ACC112 (cell line): ENCODE measurements around the gene HEXA.
"Not testable (repeated sequence)": the region's sequence is repeated elsewhere in the genome, so short reads cannot be mapped to it uniquely, and the experiment has no call there.

Experiments
- H2AFZ ChIP-seq: fragments of 200-600 bp; sonication (generic); one replicate; pipeline ENCODE4 v1.6.0; 2017; ENCODE audit warnings: antibody characterized with exemption, low read length; ENCODE audit not compliant: unreplicated experiment
- H3K27ac ChIP-seq: fragments of 200-600 bp; sonication (generic); 2 replicates; pipeline ENCODE4 v1.5.1; 2014; ENCODE audit warnings: low read depth, mild to moderate bottlenecking, antibody characterized with exemption, low read length, moderate library complexity
- H3K27me3 ChIP-seq: fragments of 200-600 bp; sonication (generic); 2 replicates; pipeline ENCODE4 v1.6.1; 2014; ENCODE audit warnings: mild to moderate bottlenecking, antibody characterized with exemption, low read length, moderate library complexity, mixed read lengths; ENCODE audit not compliant: insufficient read depth
- H3K36me3 ChIP-seq: fragments of 200-600 bp; sonication (generic); 2 replicates; pipeline ENCODE4 v1.6.1; 2016; ENCODE audit warnings: mild to moderate bottlenecking, antibody characterized with exemption, low read length, moderate library complexity, mixed read lengths; ENCODE audit not compliant: insufficient read depth
- H3K4me1 ChIP-seq: fragments of 200-600 bp; sonication (generic); one replicate; pipeline ENCODE4 v1.6.1; 2016; ENCODE audit warnings: low read length, mixed read lengths; ENCODE audit not compliant: insufficient read depth, unreplicated experiment, control insufficient read depth
- H3K4me3 ChIP-seq: fragments of 200-600 bp; sonication (generic); 2 replicates; pipeline ENCODE4 v1.5.1; 2014; ENCODE audit warnings: mild to moderate bottlenecking, low read depth, low read length
- H3K79me2 ChIP-seq: fragments of 200-600 bp; sonication (generic); one replicate; pipeline ENCODE4 v1.6.0; 2016; ENCODE audit warnings: low read length; ENCODE audit not compliant: control insufficient read depth, unreplicated experiment, insufficient read depth

HEXA gene

DNA sequence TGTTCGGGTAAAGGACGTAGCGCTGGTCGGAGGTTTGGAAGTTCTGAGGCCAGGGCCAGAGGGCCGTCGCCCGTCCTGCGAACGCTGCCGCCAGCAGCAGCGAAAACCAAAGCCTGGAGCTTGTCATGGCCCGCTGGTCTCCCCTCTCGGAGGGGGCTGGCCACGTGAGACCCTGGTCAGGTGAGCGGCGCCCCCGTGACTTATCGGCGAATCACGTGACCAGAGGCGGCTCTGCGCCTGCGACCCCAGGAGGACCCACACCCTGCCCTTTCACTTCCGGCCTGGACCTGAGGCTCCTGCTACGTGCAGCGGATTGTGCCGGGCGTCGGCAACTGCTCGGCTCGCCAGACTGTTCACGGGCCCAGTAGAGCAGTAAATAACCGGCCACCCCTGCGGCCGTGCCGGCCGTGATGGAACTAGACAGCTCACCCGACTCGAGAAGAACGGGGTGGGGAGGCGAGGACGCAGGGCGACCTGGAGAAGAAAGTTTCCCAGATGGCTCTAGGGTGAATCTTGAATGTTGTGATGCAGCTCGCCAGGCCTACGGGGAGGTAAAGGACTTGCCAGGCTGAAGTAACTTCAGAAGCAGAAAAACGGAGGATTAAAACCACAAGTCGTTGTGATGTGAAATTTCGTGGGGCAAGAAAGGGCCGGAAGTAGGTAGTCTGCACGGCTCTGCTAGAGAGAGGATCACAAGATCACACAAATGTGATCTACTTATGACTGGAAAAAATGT, at the start of gene HEXA:
Gene HEXA (minus strand): TSS at position 169 of the 736 bp plus-strand sequence. CDS start 42 bp downstream, at position 127.
- Histone ChIP-seq H3K4me1 (peaks cover 9% of the 10 kb centered on the region), H3K79me2 (peaks cover 37% of the 10 kb centered on the region), H3K4me3 (peak within 1 kb of the TSS; percentile 86), H3K27ac (peak within 1 kb of the TSS; percentile 68), H3K36me3 (no peaks in the 10 kb centered on the region), H2AFZ (peak within 1 kb of the TSS; percentile 96), H3K27me3 (peaks cover 2% of the 10 kb centered on the region; the same call in 1 of the 2 replicates)

- no peak overlapping the region for H2AFZ ChIP-seq
- no peaks in the 10 kb centered on the region for H3K4me1 ChIP-seq
- peaks cover 28% of the 10 kb centered on the region for H3K27me3 ChIP-seq
- H3K79me2 ChIP-seq, result no peaks in the 10 kb centered on the region
- H3K27ac ChIP-seq, result no peak overlapping the region
- no peak overlapping the region for H3K4me3 ChIP-seq
- H3K36me3 ChIP-seq, result no peaks in the 10 kb centered on the region
These were observed 47.4 kb upstream of the HEXA start for GRCh38 chr15:72423256-72423655.

DNA sequence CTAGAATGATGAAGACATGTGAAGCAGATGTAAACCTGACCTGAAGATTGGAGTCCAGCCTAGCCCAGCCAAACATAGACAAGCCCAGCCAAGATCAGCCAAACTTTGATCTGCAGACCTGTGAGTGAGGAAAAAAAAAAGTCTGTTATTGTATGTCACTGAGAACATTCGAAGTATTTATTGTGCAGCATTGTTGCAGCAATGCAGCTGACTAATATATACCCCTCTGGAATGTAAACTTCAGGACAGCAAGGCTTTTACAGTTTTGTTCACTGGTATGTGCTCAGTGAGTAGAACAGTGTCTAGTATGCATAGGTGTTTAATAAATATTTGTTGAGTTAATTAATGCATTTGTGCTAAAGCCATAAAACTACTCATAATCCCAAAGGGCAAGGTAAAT, 45.7 kb upstream of the HEXA start:
- H3K27ac ChIP-seq, result no peak overlapping the region
- H2AFZ ChIP-seq, result no peak overlapping the region
- H3K4me3 ChIP-seq, result no peak overlapping the region
- no peaks in the 10 kb centered on the region for H3K4me1 ChIP-seq
- H3K79me2 ChIP-seq, result no peaks in the 10 kb centered on the region
- H3K36me3 ChIP-seq, result no peaks in the 10 kb centered on the region
- H3K27me3 ChIP-seq, result peaks cover 24% of the 10 kb centered on the region

DNA sequence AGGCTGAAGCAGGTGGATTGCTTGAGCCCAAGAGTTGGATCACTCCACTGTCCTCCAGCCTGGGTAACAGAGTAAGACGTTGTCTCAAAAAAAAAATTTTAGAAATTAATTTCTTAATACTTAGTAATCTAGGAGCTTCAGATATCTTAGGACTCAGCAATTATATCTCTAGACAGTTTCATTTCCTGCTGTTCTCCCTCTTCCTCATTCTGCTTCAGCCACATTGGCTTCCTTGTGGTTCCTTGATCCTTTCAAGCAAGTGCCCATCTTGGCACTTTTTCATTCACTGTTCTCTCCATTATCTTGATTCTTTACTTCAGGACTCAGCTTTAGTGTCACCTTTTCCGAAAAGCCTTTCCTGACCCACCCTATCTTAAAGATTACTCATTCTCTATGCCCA, 44.8 kb upstream of the HEXA start:
- H3K4me1 ChIP-seq, result no peaks in the 10 kb centered on the region
- no peak overlapping the region for H3K27ac ChIP-seq
- no peak overlapping the region for H3K4me3 ChIP-seq
- no peak overlapping the region for H2AFZ ChIP-seq
- no peaks in the 10 kb centered on the region for H3K36me3 ChIP-seq
- H3K27me3 ChIP-seq, result peaks cover 24% of the 10 kb centered on the region
- no peaks in the 10 kb centered on the region for H3K79me2 ChIP-seq

DNA sequence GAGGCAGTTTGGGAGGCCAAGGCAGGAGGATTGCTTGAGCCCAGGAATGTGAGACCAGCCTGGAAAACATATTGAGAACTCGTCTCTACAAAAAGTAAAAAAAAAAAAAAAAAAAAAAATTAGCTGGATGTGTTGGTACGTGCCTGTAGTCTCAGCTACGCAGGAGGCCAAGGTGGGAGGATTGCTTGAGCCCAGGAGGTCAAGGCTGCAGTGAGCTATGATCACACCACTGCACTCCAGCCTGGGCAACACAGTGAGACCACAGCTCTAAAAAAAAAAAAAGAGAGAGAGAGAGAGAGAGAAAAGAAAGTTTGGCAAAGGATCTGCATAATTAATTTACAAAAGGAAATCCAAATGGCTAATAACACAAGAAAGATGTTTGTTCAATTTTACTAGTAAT, 44.0 kb upstream of the HEXA start:
- not testable (repeated sequence) for H3K27ac ChIP-seq, H3K4me1 ChIP-seq, H3K79me2 ChIP-seq, H3K4me3 ChIP-seq, H2AFZ ChIP-seq, H3K36me3 ChIP-seq
- peaks cover 29% of the 10 kb centered on the region for H3K27me3 ChIP-seq

GRCh38 chr15:72415304-72415703, 39.5 kb upstream of the HEXA start:
- Histone ChIP-seq H3K4me3 (no peak overlapping the region), H2AFZ (no peak overlapping the region), H3K27me3 (peaks cover 22% of the 10 kb centered on the region), H3K4me1 (no peaks in the 10 kb centered on the region), H3K79me2 (no peaks in the 10 kb centered on the region), H3K36me3 (no peaks in the 10 kb centered on the region), H3K27ac (no peak overlapping the region)

DNA sequence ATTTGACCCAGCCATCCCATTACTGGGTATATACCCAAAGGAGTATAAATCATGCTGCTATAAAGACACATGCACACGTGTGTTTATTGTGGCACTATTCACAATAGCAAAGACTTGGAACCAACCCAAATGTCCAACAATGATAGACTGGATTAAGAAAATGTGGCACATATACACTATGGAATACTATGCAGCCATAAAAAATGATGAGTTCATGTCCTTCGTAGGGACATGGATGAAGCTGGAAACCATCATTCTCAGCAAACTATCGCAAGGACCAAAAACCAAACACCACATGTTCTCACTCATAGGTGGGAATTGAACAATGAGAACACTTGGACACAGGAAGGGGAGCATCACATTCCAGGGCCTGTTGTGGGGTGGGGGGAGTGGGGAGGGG, 37.5 kb upstream of the HEXA start:
- H3K27ac ChIP-seq, H3K4me3 ChIP-seq, H3K36me3 ChIP-seq, H3K79me2 ChIP-seq, H3K4me1 ChIP-seq, H2AFZ ChIP-seq: not testable (repeated sequence)
- peaks cover 36% of the 10 kb centered on the region for H3K27me3 ChIP-seq

GRCh38 chr15:72411544-72411943, 35.7 kb upstream of the HEXA start:
- Histone ChIP-seq H3K27me3 (peaks cover 53% of the 10 kb centered on the region), H3K4me3 (no peak overlapping the region), H3K4me1 (no peaks in the 10 kb centered on the region), H3K36me3 (no peaks in the 10 kb centered on the region), H2AFZ (no peak overlapping the region), H3K79me2 (no peaks in the 10 kb centered on the region), H3K27ac (no peak overlapping the region)

GRCh38 chr15:72411111-72411510, 35.3 kb upstream of the HEXA start:
- H2AFZ ChIP-seq, result no peak overlapping the region

GRCh38 chr15:72406936-72407335, 31.1 kb upstream of the HEXA start:
- no peaks in the 10 kb centered on the region for H3K36me3 ChIP-seq
- H3K27me3 ChIP-seq, result peaks cover 85% of the 10 kb centered on the region

More at GRCh38 chr15:72411111-72411510, 35.3 kb upstream of the HEXA start:
- Histone ChIP-seq H3K4me3 (no peak overlapping the region), H3K79me2 (no peaks in the 10 kb centered on the region), H3K4me1 (no peaks in the 10 kb centered on the region), H3K27ac (no peak overlapping the region), H3K36me3 (no peaks in the 10 kb centered on the region), H3K27me3 (peaks cover 57% of the 10 kb centered on the region)

GRCh38 chr15:72404841-72405240, 29.0 kb upstream of the HEXA start:
- Histone ChIP-seq H3K36me3 (no peaks in the 10 kb centered on the region), H3K4me3 (no peak overlapping the region), H3K27me3 (peaks cover 71% of the 10 kb centered on the region), H2AFZ (no peak overlapping the region), H3K27ac (no peak overlapping the region), H3K4me1 (no peaks in the 10 kb centered on the region), H3K79me2 (no peaks in the 10 kb centered on the region)

More at GRCh38 chr15:72406936-72407335, 31.1 kb upstream of the HEXA start:
- Histone ChIP-seq H3K4me1 (no peaks in the 10 kb centered on the region), H3K4me3 (no peak overlapping the region), H3K27ac (no peak overlapping the region), H3K79me2 (no peaks in the 10 kb centered on the region), H2AFZ (no peak overlapping the region)
